Esophagus squamous epithelium (tissue), 5 donors: ENCODE data around the gene LINC01488. TPM values are rescaled to one million over a fixed set of nuclear protein-coding genes. Genes with fewer than 3 reads are reported as not detected.

Experiments
- DNase-seq: peaks from one replicate; lab custom pipeline; 2025; lab: John Stamatoyannopoulos, UW
- H3K27ac ChIP-seq, 4 donors: fragments of 200-600 bp; sonication (generic); one replicate each; pipeline ENCODE4 v1.5.1; 2016 to 2019; ENCODE audit warnings: mild to moderate bottlenecking in 1 of 4
- H3K27me3 ChIP-seq, 4 donors: fragments of 200-600 bp; sonication (generic); 1 replicate in 3 of 4; 2 replicates in 1 of 4; pipeline versions ENCODE4 v1.5.1 to v1.6.0; 2017 to 2021; ENCODE audit warnings: antibody characterized with exemption in 1 of 4
- H3K36me3 ChIP-seq, 3 donors: fragments of 200-600 bp; sonication (generic); one replicate each; pipeline ENCODE4 v1.5.1; 2016 to 2019
- H3K4me1 ChIP-seq, 3 donors: fragments of 200-600 bp; sonication (generic); one replicate each; pipeline ENCODE4 v1.5.1; 2017 to 2019
- H3K4me3 ChIP-seq, 4 donors: fragments of 200-600 bp; sonication (generic); 1 replicate in 3 of 4; 2 replicates in 1 of 4; pipeline ENCODE4 v1.5.1; 2016 to 2019; ENCODE audit warnings: mild to moderate bottlenecking in 2 of 4, moderate library complexity in 1 of 4
- H3K9me3 ChIP-seq, 3 donors: fragments of 200-600 bp; sonication (generic); one replicate each; pipeline ENCODE4 v1.5.1; 2016 to 2019
- CTCF ChIP-seq, 6 experiments: fragments of 450-650 bp in 4 of 6; fragments of 200-600 bp in 2 of 6; sonication (generic) in 2 of 6; IDR thresholded peaks; one replicate each; pipeline ENCODE4 v1.5.1; 2016 to 2019; ENCODE audit warnings: antibody characterized with exemption in 6 of 6, mild to moderate bottlenecking in 4 of 6, moderate library complexity in 4 of 6
- POLR2A ChIP-seq, 4 donors: fragments of 450-650 bp; IDR thresholded peaks; one replicate each; pipeline ENCODE4 v1.6.1; 2017; ENCODE audit warnings: antibody characterized with exemption in 4 of 4, mild to moderate bottlenecking in 4 of 4, moderate library complexity in 3 of 4
- WGBS, 2 donors: methylation state at CpG; one replicate each; pipeline ENCODE4 v1.1.5; 2018; 5-methylcytosine and 5-hydroxymethylcytosine counted together
- intact Hi-C: fragments of 100-400 bp; cut with DNase I; formaldehyde crosslinking; loops from one replicate; pipeline ENCODE4 v1.15.0; 2022
- total RNA-seq, 4 donors: library from RNA; depleted of rRNA; stranded (reverse); fragments of >200 nt; gene quantifications; one replicate each; pipeline ENCODE4 v1.1.0, GENCODE V29; 2016
- donor health status: DM: yes; HTN: yes; CAD: no.

LINC01488 gene
- total RNA-seq, 4 donors from 2014 or later: not detected

- WGBS, 2 donors: 82 to 86% methylated on average over 13 to 25 of the region's 27 CpGs
- Histone ChIP-seq H3K9me3 (no peaks in the 10 kb centered on the region), H3K27me3 (peaks cover 0 to 11% (median 0%) of the 10 kb centered on the region in 4 donors), H3K4me3 (no peak overlapping the region), H3K36me3 (no peaks in the 10 kb centered on the region), H3K27ac (no peak overlapping the region), H3K4me1 (peaks cover 6 to 23% (median 14%) of the 10 kb centered on the region in 3 donors)
- TF ChIP-seq POLR2A (IDR thresholded peaks at IDR 0.05) (no peak), CTCF (IDR thresholded peaks at IDR 0.05) (no peak)
- DNase-seq: no peak
- intact Hi-C loops: no loop called here
These were observed 12.7 kb downstream of the LINC01488 start for GRCh38 chr11:69493931-69494821.

- Histone ChIP-seq H3K9me3 (no peaks in the 10 kb centered on the region), H3K27me3 (peaks cover 0 to 11% (median 0%) of the 10 kb centered on the region in 4 donors), H3K4me1 (peaks cover 6 to 24% (median 14%) of the 10 kb centered on the region in 3 donors), H3K36me3 (no peaks in the 10 kb centered on the region), H3K4me3 (no peak overlapping the region), H3K27ac (no peak overlapping the region)
- 92 to 100% methylated on average over 1 to 2 of the region's 7 CpGs for WGBS, 2 donors
- intact Hi-C loops: no loop called here
- no peak for TF ChIP-seq CTCF (IDR thresholded peaks at IDR 0.05)
- no peak for TF ChIP-seq POLR2A (IDR thresholded peaks at IDR 0.05)
- no peak for DNase-seq
These were observed 13.4 kb downstream of the LINC01488 start for GRCh38 chr11:69494851-69495250.

- no peak overlapping the region for H3K27ac ChIP-seq
- intact Hi-C loops: no loop called here
- WGBS, 2 donors: 79 to 84% methylated on average over 3 to 11 of the region's 12 CpGs
- no peak for TF ChIP-seq CTCF (IDR thresholded peaks at IDR 0.05)
- no peak for TF ChIP-seq POLR2A (IDR thresholded peaks at IDR 0.05)
- DNase-seq: no peak
- H3K4me1 ChIP-seq: peaks cover 6 to 27% (median 14%) of the 10 kb centered on the region in 3 donors
- H3K9me3 ChIP-seq: no peaks in the 10 kb centered on the region
- H3K36me3 ChIP-seq: no peaks in the 10 kb centered on the region
- H3K27me3 ChIP-seq: peaks cover 0 to 11% (median 0%) of the 10 kb centered on the region in 4 donors
- H3K4me3 ChIP-seq: no peak overlapping the region
These were observed 14.2 kb downstream of the LINC01488 start for GRCh38 chr11:69495441-69496201.

- peaks cover 0 to 11% (median 0%) of the 10 kb centered on the region in 4 donors for H3K27me3 ChIP-seq
- H3K36me3 ChIP-seq: no peaks in the 10 kb centered on the region
- no peak overlapping the region for H3K4me3 ChIP-seq
- no peaks in the 10 kb centered on the region for H3K9me3 ChIP-seq
- peak overlapping the region in 2 of 4 donors; percentile 63 to 72 for H3K27ac ChIP-seq
- TF ChIP-seq POLR2A (IDR thresholded peaks at IDR 0.05) (no peak), CTCF (IDR thresholded peaks at IDR 0.05) (no peak)
- 87 to 90% methylated on average over 8 to 10 of the region's 10 CpGs for WGBS, 2 donors
- H3K4me1 ChIP-seq: peaks cover 6 to 27% (median 14%) of the 10 kb centered on the region in 3 donors
- intact Hi-C loops: no loop called here
- no peak for DNase-seq
These were observed 14.7 kb downstream of the LINC01488 start for GRCh38 chr11:69496202-69496557.
